GM19324 (cell line): ENCODE measurements around the gene MMRN1.

Experiments
- ATAC-seq: cut with Tn5 transposase; IDR thresholded peaks from one replicate; pipeline ENCODE4 v1.9.1; 2021; ENCODE audit warnings: mild to moderate bottlenecking, moderate library complexity; ENCODE audit not compliant: unreplicated experiment, low FRiP score

MMRN1 gene

DNA sequence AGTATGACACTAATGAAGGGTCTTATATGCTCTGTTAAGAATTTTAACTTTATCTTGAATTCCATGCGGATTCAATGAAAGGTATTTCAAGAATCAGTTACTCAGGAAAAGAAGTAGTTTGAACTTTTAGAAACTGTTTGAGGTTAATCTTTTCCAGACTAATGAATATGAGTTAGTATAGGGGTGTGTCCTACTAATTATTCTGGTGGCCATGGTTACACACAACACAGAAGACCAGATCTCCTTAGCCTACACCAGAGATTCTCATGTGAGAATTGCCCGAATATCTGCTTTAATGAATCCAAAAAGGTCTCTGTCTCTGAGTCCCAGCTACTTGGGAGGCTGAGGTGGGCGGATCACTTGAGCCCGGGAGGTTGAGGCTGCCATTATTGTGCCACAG lies 100.4 kb downstream of the MMRN1 start:
- ATAC-seq = no peak

DNA sequence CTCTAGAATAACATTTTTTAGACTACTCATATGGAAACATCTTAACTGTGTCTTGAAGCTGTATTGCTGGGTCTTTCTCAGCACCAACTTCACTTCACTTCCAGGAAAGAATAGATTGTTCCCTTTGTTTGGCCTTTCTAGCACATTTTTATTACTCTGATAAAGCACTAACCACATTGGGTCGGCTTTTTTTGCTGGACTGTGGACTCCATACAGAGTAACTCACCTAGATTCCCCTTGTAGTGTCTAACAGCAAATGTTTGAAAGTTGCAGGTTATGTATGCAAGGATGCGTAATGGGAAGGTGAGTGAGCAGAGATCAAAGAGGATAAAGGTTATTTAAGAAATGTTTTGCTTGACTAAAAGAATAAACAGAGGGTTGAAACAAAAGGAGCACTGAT lies 101.2 kb downstream of the MMRN1 start:
- ATAC-seq = no peak

DNA sequence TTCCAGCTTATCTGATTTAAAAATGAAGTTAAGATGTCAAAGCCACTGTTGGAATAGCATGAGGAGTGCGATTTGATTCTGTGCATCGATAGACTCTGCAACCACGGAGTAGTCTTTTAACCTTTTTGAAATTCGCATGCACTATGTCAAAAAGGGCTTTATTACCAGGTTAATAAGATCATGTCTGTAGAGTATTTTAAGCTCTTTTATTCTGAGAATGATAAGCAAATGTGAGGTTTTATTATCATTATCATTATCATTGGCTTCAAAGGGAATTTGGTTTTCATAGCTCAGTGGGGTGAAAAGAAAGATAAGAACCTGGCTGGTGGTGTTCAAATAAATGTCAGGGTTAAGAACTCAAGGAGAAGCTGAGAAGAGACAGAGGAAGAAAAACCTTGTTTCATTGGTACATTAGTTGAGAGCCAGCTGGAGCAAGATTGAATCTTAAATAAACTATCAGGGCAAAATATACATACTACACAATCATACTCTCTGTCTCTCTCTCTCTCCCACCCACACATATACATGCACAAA lies 102.6 kb downstream of the MMRN1 start:
- ATAC-seq = no peak

DNA sequence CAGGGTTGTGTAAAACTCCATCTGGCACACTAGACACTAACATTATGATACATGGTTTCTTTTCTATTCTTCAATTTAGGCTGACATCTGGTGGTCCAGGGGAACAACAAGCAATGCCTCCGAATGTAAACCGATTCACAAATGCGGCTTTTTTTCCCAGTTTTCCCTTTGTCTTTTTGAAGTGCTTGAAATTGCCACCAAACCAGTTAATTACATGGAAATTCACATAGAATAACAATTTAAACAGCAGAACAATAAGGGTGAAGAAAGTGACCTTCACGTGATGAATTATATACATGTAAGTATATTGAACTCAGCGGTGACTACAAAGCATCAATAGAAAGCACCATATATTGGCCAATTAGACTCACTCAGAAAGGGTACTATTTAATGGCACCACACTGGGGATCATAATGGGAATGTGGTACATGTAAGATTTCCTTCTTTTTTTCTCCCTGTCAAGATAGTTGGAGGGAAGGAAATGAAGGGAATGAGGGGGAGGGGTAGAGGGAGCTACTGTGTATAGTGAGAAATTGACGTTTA lies 103.9 kb downstream of the MMRN1 start:
- no peak for ATAC-seq

DNA sequence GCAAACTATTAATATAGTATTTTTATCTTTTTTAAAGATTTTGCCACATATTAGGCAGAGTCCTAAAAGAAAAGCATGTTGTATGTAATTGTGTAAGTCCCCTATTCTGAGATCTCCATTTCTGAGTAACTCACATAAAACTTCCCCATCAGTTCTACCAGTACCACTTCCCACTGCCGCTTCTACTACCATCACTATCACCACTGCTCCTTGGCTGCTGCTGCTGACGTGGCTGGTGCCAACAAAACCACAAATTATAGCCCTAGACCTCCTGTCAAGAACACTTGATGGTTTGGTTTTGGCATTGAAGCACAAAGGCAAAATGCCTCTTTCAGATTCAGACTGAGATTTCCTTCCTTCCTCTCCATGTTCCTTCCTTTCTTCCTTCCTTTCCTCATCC lies 106.4 kb downstream of the MMRN1 start:
- ATAC-seq = no peak

DNA sequence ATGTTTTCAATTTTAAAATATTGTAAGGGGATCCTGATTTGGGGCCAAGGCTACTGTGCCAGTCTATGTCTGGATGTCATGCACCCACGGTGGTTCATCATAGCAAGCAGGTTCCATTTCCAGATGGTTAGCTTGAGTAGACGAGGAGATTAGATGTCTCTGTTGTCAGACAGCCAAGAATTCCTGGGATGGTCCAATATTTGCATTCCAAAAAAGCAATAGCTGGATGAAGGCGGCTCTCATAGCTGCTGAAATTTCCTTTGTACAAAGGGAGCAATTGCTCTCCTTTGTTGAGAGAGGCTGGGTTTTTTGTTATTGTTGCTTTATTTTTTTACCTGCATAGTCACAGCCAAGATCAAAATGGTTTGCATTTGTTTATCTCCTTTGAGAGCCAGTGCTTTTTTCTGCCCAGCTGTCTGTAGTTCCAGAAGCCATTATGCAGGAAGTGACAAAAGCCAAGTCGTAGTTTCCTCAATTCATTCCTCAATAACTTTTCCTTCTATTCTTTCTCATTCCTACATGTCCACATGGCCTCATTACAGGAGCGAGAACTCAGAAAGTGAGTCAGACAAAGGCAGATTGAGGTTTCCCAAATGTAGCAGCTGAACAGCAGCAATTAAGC lies 107.9 kb downstream of the MMRN1 start:
- no peak for ATAC-seq
